Right renal pelvis (tissue), 4 donors: ENCODE data around the gene EFR3B. TPM values are rescaled to one million over a fixed set of nuclear protein-coding genes. Genes with fewer than 3 reads are reported as not detected.
"Not testable (repeated sequence)": the region's sequence is repeated elsewhere in the genome, so short reads cannot be mapped to it uniquely, and the experiment has no call there.

ENCODE experiments used
- DNase-seq, 4 donors: peaks; one replicate each; pipeline ENCODE4 v3.0.0-alpha.2; 2013; ENCODE audit warnings: low read depth in 4 of 4, low spot score in 3 of 4, missing footprints in 1 of 4
- polyA plus RNA-seq, 4 donors: library from polyadenylated mRNA; unstranded; fragments of 120-200 nt; gene quantifications; one replicate each; pipeline ENCODE4 v1.2.1, GENCODE V29; 2013; ENCODE audit not compliant: insufficient read length in 4 of 4

EFR3B gene
- polyA plus RNA-seq, 4 donors = 5.7 to 5.9 (median 5.8) TPM

- DNase-seq = not testable (repeated sequence)
Measured at GRCh38 chr2:25140535-25140934, 98.7 kb downstream of the EFR3B start.

- DNase-seq = no peak
Measured at GRCh38 chr2:25141120-25141519, 99.2 kb downstream of the EFR3B start.

- DNase-seq = no peak
Measured at GRCh38 chr2:25145803-25146202, 103.9 kb downstream of the EFR3B start.

- no peak for DNase-seq
Measured at GRCh38 chr2:25146896-25147295, 105.0 kb downstream of the EFR3B start.

GRCh38 chr2:25149646-25150045 is 107.8 kb downstream of the EFR3B start:
- no peak for DNase-seq

GRCh38 chr2:25150993-25151392 is 109.1 kb downstream of the EFR3B start:
- not testable (repeated sequence) for DNase-seq

- DNase-seq = no peak
Measured at GRCh38 chr2:25151718-25152117, 109.8 kb downstream of the EFR3B start.

- DNase-seq = no peak
Measured at GRCh38 chr2:25155401-25155800, 113.5 kb downstream of the EFR3B start.

GRCh38 chr2:25158096-25158852 is 116.4 kb downstream of the EFR3B start:
- DNase-seq = no peak

- no peak for DNase-seq
Measured at GRCh38 chr2:25159949-25160348, 118.1 kb downstream of the EFR3B start.

GRCh38 chr2:25160376-25160775 is 118.5 kb downstream of the EFR3B start:
- no peak for DNase-seq

- DNase-seq = peak in 1 of 4 donors; percentile 44
Measured at GRCh38 chr2:25161055-25161781, 119.3 kb downstream of the EFR3B start.

GRCh38 chr2:25162061-25162460 is 120.2 kb downstream of the EFR3B start:
- not testable (repeated sequence) for DNase-seq

GRCh38 chr2:25164561-25164960 is 122.7 kb downstream of the EFR3B start:
- DNase-seq = no peak

- no peak for DNase-seq
Measured at GRCh38 chr2:25165992-25166875, 124.4 kb downstream of the EFR3B start.

- peak in 1 of 4 donors; percentile 30 for DNase-seq
Measured at GRCh38 chr2:25168256-25169072, 126.6 kb downstream of the EFR3B start, which contains the start of gene POMC. Gene POMC, minus strand, starts transcription at chr2:25168580. Its CDS starts 3,808 bp downstream, at chr2:25164772.

- no peak for DNase-seq
Measured at GRCh38 chr2:25169073-25169470, 127.2 kb downstream of the EFR3B start.

GRCh38 chr2:25170888-25171287 is 129.0 kb downstream of the EFR3B start:
- no peak for DNase-seq

- DNase-seq = no peak
Measured at GRCh38 chr2:25173719-25174118, 131.8 kb downstream of the EFR3B start.
